Keratinocyte (primary cell): ENCODE results near the gene KASH5. TPM values are rescaled to one million over a fixed set of nuclear protein-coding genes. Genes with fewer than 3 reads are reported as not detected.

Experiments used
- DNase-seq: peaks from one replicate; pipeline ENCODE4 v3.0.0-alpha.2; 2011; ENCODE audit warnings: low read depth, missing footprints, low spot score
- FAIRE-seq: peaks from 2 replicates; lab custom pipeline; 2011; peaks lifted over from hg19 to GRCh38; lab: Jason Lieb, UNC
- H2AFZ ChIP-seq: 2 replicates; pipeline ENCODE4 v1.6.0; 2012; ENCODE audit warnings: low read length, control low read depth, inconsistent platforms; ENCODE audit not compliant: control insufficient read depth
- H3K27ac ChIP-seq: 2 replicates; pipeline ENCODE4 v1.5.1; 2011; ENCODE audit warnings: low read length; ENCODE audit not compliant: control insufficient read depth, insufficient read depth
- H3K27me3 ChIP-seq: 3 replicates; pipeline ENCODE4 v1.6.0; 2011; ENCODE audit warnings: low read length; ENCODE audit not compliant: control insufficient read depth, insufficient read depth; ENCODE audit errors: extremely low read depth
- H3K36me3 ChIP-seq, 2 experiments: 2 replicates in 1 of 2; 3 replicates in 1 of 2; pipeline ENCODE4 v1.5.1; 2011; ENCODE audit warnings: low read length in 2 of 2, mild to moderate bottlenecking in 1 of 2; ENCODE audit not compliant: control insufficient read depth in 2 of 2, insufficient read depth in 2 of 2; ENCODE audit errors: extremely low read depth in 1 of 2
- H3K4me1 ChIP-seq: 3 replicates; pipeline ENCODE4 v1.5.1; 2011; ENCODE audit warnings: low read length; ENCODE audit not compliant: control insufficient read depth, insufficient read depth; ENCODE audit errors: extremely low read depth
- H3K4me2 ChIP-seq: 3 replicates; pipeline ENCODE4 v1.6.0; 2011; ENCODE audit warnings: low read depth, low read length; ENCODE audit not compliant: control insufficient read depth, insufficient read depth; ENCODE audit errors: extremely low read depth
- H3K4me3 ChIP-seq, 3 experiments: fragments of 200-600 bp in 1 of 3; sonication (generic) in 1 of 3; 2 replicates in 2 of 3; 3 replicates in 1 of 3; pipeline ENCODE4 v1.5.1; 2011 to 2016; ENCODE audit warnings: low read length in 3 of 3, mild to moderate bottlenecking in 3 of 3, control low read depth in 2 of 3, inconsistent platforms in 1 of 3, low read depth in 1 of 3, mixed read lengths in 1 of 3, mixed run types in 1 of 3, moderate library complexity in 1 of 3; ENCODE audit not compliant: control insufficient read depth in 2 of 3, insufficient read depth in 2 of 3; ENCODE audit errors: extremely low read depth in 1 of 3
- H3K79me2 ChIP-seq: 2 replicates; pipeline ENCODE4 v1.6.0; 2012; ENCODE audit warnings: low read length; ENCODE audit not compliant: control insufficient read depth, insufficient read depth
- H3K9ac ChIP-seq: 3 replicates; pipeline ENCODE4 v1.6.0; 2011; ENCODE audit warnings: low read length; ENCODE audit not compliant: control insufficient read depth, insufficient read depth; ENCODE audit errors: extremely low read depth
- H3K9me1 ChIP-seq: 3 replicates; pipeline ENCODE4 v1.6.0; 2011; ENCODE audit warnings: low read length; ENCODE audit not compliant: control insufficient read depth, insufficient read depth; ENCODE audit errors: extremely low read depth
- H3K9me3 ChIP-seq: 2 replicates; pipeline ENCODE4 v1.5.1; 2012; ENCODE audit warnings: low read depth, low read length; ENCODE audit not compliant: control insufficient read depth
- H4K20me1 ChIP-seq: 3 replicates; pipeline ENCODE4 v1.6.0; 2011; ENCODE audit warnings: low read length; ENCODE audit not compliant: control insufficient read depth, insufficient read depth; ENCODE audit errors: extremely low read depth
- CTCF ChIP-seq, 3 experiments: IDR thresholded peaks in 1 of 3; conservative IDR thresholded peaks in 1 of 3; optimal IDR thresholded peaks in 1 of 3; 2 replicates in 2 of 3; 3 replicates in 1 of 3; pipeline versions ENCODE3 to v1.5.1; 2011; ENCODE audit warnings: low read length in 3 of 3, mild to moderate bottlenecking in 3 of 3, moderate library complexity in 2 of 3, control low read depth in 1 of 3, inconsistent platforms in 1 of 3; ENCODE audit not compliant: insufficient read depth in 2 of 3; ENCODE audit errors: extremely low read depth in 1 of 3
- EZH2 ChIP-seq: IDR thresholded peaks from one replicate; pipeline ENCODE4 v1.6.1; 2012; ENCODE audit warnings: inconsistent platforms, mild to moderate bottlenecking, low read length, moderate library complexity
- dilution Hi-C: fragments of 300-500 bp; cut with MboI; formaldehyde crosslinking; loops from one replicate; pipeline ENCODE4 v1.7.0; 2020; ENCODE audit warnings: low sequenced_read_pairs; ENCODE audit not compliant: extremely low pct_ligation_motif_present
- polyA plus RNA-seq, 5 experiments: library from polyadenylated mRNA; depleted of rRNA in 3 of 5; stranded (reverse) in 3 of 5; stranded (forward) in 1 of 5; unstranded in 1 of 5; fragments of >200 nt; gene quantifications; 1 replicate in 1 of 5; 2 replicates in 3 of 5; 3 replicates in 1 of 5; pipeline versions ENCODE4 v1.2.1 to v1.2.3, GENCODE V29; 2011 to 2012; ENCODE audit warnings: missing spikeins in 2 of 5, low read depth in 1 of 5, low replicate concordance in 1 of 5

The KASH5 gene
- polyA plus RNA-seq, 1 donor (not counting 4 experiments of a cell fraction or from before 2014, with no cell fraction given): not detected

- Histone ChIP-seq H3K9me3 (peaks cover 4% of the 10 kb centered on the region), H3K27ac (no peak overlapping the region), H3K4me3 (peak overlapping the region in 1 of 3 experiments; percentile 45), H3K36me3 (peaks cover 0 to 2% of the 10 kb centered on the region in 2 experiments), H3K27me3 (no peaks in the 10 kb centered on the region), H3K79me2 (no peaks in the 10 kb centered on the region), H3K9me1 (no peaks in the 10 kb centered on the region), H2AFZ (peak overlapping the region; percentile 51), H3K4me2 (peak overlapping the region; percentile 95), H3K4me1 (peaks cover 12% of the 10 kb centered on the region), H3K9ac (no peak overlapping the region), H4K20me1 (no peaks in the 10 kb centered on the region)
- TF ChIP-seq EZH2: no peak
- no peak for TF ChIP-seq CTCF (optimal IDR thresholded peaks at IDR 0.05 in 1 of 3, IDR thresholded peaks at IDR 0.05 in 1 of 3, conservative IDR thresholded peaks at IDR 0.05 in 1 of 3; ENCODE audit: extremely low read depth in 1 of 3, insufficient read depth in 2 of 3, low read length in 3 of 3)
- DNase-seq (no peak), FAIRE-seq (no peak)
- dilution Hi-C loops: no loop called here
These were observed 23.8 kb upstream of the KASH5 start for GRCh38 chr19:49364083-49364737.

GRCh38 chr19:49366110-49366509, 21.9 kb upstream of the KASH5 start:
- no peak for FAIRE-seq
- H3K79me2 ChIP-seq: no peaks in the 10 kb centered on the region

More at GRCh38 chr19:49366110-49366509, 21.9 kb upstream of the KASH5 start:
- Histone ChIP-seq H3K27ac (no peak overlapping the region), H3K4me1 (peaks cover 12% of the 10 kb centered on the region), H3K9me1 (no peaks in the 10 kb centered on the region), H3K4me2 (no peak overlapping the region), H3K27me3 (no peaks in the 10 kb centered on the region), H3K4me3 (no peak overlapping the region), H3K9ac (no peak overlapping the region), H3K9me3 (peaks cover 9% of the 10 kb centered on the region), H3K36me3 (no peaks in the 10 kb centered on the region), H2AFZ (no peak overlapping the region), H4K20me1 (no peaks in the 10 kb centered on the region)
- dilution Hi-C loops: no loop called here
- TF ChIP-seq EZH2 (no peak), CTCF (optimal IDR thresholded peaks at IDR 0.05 in 1 of 3, IDR thresholded peaks at IDR 0.05 in 1 of 3, conservative IDR thresholded peaks at IDR 0.05 in 1 of 3; ENCODE audit: extremely low read depth in 1 of 3, insufficient read depth in 2 of 3, low read length in 3 of 3) (no peak)
- no peak for DNase-seq
